NCI-H2107 (cell line): Measurements from ENCODE around the gene CCDC183.
"Not testable (repeated sequence)": the region's sequence is repeated elsewhere in the genome, so short reads cannot be mapped to it uniquely, and the experiment has no call there.

ENCODE experiments used
- DNase-seq: peaks from one replicate; lab custom pipeline; 2025; lab: John Stamatoyannopoulos, UW

The CCDC183 gene

DNA sequence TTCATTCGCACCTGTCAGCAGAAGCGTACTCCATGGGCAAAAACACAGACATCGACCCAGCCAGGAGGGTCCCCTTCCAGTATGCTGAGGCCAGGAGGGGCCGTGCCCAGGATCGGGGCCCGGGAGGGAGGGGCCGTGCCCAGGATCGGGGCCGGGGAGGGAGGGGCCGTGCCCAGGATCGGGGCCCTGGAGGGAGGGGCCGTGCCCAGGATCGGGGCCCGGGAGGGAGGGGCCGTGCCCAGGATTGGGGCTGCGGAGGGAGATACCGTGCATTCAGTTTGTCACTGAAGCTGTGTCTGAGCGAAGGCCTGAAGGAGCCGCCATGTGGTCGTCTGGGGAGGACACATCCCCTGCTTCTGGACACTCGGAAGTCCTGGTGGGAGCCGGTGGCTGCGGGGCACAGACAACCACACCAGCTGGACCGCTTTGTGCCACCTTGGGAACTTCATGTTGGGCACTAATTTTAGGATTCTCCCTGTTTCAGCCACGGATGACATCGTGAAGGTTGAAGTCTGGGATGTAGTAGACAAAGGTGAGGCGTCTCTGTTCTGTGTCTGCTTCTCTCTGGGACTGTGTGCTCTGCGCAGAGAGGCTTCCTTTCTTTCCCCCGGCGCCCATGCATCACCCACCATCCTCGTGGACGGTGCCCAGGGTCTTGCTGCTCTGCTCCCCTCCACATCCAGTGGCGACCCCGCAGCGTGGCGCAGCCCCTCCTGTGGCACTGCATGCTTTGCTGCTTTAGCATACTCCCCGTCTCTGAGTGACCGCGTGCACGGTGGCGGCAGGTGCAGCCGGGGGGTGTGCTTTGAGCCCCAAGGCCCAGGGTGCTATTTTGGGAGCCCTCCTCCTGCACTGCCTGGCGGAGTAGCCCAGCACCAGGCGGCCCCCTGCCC, 29.4 kb downstream of the CCDC183 start:
- no peak for DNase-seq

DNA sequence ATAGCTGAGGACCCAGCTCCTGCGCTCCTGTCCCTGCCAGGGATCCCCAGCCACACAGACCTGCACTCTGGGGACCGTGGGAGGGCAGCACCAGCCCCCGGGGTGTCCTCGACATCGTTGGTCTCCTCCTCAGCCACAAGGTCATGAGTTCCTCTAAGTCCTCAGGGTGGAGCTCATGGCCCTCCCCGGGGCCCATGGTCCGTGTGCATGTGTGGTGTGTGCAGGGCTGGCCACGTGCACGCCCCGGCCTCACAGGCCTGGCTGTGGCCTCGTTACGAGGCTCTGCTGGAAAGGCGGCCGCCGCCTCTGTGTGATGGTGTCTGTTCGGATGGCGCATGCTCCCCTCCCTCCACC, 30.0 kb downstream of the CCDC183 start:
- no peak for DNase-seq

DNA sequence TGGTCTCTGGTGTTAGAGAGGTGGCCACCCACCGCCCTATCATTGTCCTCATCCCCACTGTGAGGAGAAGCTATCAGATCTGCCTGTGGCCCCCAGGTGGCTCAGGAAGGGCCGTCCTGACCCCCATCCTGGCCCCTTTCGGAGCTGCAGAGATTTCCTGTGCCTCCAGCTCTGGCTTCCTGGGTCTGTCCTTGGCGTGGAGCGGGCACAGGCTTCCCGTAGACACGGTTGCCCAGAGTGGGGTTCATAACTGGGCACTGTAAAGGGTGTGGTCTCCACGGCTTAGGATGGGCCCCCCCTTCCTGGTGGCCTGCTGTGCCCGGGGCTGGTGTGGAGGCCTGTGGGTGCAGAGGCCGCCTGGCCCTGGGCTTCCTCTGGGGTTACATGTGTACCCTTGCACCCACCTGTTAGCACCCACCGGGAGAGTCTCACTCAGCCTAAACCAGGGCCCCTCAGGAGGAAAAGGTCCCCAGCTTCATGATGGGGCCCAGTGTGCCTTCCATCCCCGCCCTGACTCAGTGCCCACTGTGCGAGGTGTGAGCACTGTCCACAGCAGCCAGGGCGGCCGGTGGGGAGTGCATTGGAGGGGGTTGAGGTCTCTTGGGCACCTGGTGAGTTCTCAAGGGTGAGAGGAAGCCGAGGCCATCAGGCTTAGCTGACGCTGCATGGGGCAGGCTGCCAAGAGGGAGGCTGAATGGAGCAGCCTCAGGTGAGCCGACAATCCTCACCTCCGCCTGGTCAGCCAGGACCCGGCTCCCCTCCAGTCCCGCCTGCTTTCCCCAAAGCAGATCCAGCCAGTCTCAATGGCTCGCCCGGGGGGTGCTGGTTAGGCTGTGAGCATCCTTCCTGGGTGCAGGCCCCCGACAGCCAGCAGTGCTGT, 30.8 kb downstream of the CCDC183 start:
- no peak for DNase-seq

DNA sequence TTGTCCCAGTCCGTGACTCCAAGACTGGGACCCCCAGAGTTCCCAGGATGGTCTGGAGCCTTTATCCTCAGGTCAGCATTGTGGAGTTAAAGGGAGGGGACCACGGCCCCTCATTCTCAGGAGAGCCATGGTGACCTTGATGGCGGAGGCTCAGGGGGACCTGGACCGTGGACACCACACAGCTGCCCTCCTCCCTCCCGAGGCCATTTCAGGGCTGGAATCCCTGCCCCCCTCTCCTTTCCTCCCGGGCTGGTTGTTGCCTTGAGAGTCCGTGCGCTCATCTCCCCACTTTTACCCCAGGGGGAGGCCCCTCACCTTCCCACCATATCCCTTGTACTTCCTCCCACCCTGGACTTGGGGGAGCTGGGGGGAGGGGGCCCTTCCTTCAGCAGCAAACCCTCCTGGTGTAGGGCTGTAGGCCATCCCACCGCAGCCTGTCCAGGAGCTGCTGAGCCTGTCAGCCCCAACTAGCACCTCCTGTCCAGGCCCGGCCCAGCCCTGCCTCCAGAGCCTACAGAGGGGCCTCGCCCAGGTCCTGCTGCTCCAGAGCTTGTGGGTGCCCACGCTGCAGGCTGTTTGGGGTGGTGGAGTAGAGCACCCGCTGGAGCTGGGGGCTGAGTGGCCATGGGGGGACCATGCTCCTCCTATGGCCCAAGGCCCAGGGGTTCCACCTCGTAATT, 31.8 kb downstream of the CCDC183 start:
- no peak for DNase-seq

DNA sequence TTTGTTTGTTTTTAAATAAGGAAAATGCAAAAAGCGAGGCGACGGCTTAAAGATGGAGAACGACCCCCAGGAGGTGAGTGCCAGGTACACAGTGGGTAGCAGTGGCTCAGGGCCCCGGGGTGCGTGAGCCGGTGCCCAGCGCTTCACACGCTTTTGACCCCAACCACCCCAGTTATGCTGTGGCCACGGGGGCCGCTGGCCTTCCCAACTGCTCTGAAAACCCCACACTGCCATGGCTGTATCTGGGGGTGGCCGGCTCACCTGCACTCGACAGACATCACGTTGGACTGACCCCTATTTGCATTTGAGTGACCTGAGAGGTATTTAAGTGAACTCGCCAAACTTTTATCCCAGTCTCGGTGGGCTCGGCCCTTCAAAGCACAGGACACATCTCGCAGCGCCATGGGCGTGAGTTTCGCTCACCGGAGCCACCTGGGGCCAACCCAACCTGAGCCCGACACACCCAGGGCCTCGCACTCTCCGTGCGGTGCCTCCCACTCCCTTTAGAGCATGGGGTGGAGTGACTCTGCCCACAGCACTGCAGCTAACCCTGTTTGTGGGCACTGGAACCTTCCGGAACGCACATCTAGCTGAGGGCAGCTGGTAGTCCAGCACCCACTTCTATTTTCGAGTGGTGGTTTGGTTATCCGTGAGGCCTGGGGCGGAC, 32.5 kb downstream of the CCDC183 start:
- DNase-seq: no peak

DNA sequence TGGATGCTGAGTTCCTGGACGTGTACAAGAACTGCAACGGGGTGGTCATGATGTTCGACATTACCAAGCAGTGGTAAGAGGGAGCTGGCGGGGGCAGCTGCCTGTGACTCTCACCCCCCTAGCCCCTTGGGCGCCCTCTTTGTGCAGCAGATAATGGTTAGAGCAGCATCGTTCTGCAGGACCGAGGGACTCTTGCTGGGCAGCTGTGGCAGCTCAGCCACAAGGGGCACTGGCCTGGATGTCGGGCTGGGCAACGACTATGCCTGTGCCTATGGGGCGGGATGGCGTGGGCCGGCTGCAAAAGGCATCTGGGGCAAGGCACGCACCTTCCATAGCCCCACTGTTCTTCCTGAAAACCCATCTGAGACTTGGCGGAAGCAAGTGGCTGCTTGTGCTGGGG, 33.3 kb downstream of the CCDC183 start:
- no peak for DNase-seq

DNA sequence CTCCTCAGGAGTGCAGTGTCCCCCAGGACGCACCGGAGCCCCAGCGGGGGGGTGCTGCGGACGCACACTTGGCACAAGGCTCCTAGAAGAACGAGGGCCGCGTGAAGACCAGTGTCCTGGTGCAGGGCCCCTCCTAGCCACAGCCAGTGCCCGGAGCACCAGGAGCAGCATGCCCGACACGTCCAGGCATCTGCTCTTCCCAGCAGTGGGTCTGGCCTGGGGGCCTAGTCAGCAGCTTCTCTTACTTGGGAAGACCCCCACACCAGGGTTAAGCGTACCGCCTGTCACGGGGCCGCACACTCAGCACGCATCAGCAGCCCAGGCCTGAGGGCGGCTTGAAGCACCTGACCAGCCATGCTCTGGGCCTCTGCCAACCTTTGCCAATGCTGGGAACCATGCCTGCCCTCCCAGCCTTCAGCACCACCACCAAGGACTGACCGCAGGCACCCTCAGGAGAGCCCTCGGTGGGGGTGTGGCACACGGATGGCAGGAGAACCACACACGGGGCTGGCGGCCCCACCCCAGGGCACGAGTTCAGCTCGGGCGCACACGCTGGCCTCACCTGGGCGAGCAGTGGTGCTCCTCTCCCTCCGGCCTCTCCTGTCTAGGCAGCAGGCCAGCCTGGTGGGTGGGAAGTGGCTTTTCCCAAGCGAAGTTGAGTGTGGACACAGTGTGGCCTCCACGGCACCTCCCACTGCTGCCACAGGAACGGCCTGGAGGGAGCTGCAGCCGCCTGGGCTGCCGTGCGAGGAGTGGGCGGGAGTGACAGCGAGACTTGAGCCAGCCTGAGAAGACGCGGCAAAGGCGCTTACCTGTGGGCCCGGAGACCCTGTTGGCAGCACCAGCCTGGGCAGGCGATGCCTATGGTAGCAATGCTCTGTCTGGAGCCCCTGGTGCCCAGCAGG, 34.1 kb downstream of the CCDC183 start:
- DNase-seq: no peak

DNA sequence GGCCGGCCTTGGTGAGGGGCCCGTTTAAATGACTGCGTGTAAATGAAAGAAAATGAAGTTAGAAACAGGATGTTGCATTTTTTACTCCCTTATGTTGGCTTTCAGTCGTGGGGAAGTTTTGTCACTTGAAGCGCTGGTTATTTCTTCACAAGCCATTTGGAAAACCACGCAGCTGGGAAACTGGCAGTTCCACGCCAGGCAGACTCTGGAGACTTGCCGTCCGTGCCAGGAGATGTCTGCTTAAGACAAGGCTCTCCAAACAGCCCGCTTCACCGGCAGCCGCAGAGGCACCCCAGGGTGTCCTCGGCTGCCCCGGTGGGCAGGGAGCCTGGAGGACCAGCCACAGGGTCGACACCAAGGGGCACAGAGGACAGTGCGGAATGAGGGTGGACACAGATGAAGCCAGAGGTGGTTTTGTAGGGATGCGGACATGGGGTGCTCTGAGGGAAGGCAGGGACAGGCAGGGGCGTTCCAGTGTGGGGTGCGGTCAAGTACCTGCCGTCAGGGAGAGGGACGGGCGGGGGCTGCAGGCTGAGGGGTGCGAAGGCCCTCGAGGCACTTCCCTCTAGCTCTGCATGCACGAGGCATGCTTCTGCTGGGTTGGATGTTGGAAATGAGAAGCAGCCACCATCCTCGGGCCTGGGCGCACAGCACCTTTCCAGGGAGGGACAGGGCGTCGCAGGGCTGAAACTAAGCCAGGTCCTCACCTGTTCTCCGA, 35.0 kb downstream of the CCDC183 start:
- DNase-seq: no peak

DNA sequence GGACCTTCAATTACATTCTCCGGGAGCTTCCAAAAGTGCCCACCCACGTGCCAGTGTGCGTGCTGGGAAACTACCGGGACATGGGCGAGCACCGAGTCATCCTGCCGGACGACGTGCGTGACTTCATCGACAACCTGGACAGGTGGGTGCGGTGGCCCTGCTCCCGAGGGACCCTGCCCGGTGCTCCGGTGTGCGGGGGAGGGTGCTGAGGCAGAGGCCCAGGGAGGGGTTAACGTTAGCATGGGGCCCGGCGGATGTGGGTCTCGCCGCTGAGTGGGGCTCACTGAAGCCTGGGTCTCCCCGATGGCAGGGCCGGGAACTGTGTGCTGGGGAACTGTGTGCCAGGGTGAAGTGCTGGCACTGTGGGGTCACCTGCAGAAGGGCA, 35.6 kb downstream of the CCDC183 start:
- DNase-seq: no peak

DNA sequence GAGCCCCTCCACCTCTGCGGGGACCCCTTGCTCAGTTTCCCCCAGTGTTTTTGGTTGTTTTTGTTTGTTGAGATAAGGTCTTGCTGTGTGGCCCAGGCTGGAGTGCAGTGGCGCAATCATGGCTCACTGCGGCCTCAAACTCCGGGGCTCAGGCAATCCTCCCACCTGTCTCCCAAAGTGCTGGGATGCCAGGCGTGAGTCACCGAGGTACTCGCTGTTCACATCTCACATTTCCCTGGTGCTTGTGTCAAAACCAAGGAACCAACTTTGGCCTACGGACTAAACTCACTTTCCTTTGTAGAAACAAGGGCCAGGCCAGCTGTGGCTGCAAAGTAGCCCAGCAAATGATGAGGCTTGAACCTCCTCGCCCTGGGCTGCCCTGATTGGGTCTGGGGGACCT, 36.4 kb downstream of the CCDC183 start:
- no peak for DNase-seq

DNA sequence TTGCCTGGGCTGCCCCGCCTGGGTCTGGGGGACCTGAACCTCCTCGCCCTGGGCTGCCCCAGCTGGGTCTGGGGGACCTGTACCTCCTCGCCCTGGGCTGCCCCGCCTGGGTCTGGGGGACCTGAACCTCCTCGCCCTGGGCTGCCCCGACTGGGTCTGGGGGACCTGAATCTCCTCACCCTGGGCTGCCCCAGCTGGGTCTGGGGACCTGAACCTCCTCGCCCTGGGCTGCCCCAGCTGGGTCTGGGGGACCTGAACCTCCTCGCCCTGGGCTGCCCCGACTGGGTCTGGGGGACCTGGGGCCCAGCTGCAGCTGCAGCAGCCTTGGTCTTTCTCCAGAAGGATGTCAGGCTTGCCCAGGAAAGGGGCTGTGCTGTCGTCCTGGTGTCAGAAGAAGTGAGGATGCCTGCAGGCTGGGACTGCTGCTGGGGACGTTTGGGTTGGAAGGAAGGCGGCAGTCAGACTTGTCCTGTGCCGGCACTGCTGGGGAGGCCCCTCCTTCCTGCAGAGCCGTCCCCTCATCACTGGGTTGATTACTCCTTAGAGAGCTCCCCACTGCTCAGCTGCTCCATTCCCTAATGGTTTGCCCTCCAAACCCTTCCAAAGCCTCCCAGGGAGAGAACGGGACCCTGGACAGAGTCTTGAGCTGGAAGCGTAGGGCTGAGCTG, 37.4 kb downstream of the CCDC183 start:
- DNase-seq: not testable (repeated sequence)

DNA sequence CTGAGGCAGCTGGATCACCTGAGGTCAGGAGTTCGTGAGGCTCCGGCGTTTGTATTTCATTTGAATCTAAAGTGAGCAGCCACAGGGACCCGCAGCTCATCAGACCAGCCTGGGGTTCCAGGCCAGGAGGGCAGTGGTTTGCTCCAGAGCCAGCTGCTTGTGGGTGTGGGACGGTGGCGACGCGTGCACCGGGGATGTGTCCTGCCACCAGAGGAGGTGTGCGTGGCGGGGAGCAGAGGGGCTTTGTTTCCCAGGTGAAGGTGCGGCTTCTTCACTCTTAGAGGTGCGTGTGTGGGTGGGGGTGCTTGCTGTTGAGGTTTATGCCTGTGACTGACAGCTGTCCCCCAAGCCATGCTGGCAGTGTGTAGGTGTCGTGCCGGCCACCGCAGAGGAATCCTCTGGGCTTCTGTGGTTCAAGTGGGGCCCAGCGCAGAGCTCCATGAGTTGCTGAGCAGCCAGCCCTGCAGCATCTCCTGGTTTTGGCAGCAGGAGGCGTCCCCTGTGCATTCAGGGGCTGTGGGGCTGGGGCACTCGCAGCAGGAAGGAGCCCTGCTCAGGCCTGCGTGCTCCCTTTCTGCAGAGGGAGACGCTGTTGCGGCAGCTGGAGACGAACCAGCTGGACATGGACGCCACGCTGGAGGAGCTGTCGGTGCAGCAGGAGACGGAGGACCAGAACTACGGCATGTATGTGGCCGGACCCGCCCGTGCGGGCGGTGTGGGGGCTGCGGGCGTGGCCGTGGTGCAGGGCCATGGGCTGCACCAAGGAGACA, 39.2 kb downstream of the CCDC183 start:
- no peak for DNase-seq

DNA sequence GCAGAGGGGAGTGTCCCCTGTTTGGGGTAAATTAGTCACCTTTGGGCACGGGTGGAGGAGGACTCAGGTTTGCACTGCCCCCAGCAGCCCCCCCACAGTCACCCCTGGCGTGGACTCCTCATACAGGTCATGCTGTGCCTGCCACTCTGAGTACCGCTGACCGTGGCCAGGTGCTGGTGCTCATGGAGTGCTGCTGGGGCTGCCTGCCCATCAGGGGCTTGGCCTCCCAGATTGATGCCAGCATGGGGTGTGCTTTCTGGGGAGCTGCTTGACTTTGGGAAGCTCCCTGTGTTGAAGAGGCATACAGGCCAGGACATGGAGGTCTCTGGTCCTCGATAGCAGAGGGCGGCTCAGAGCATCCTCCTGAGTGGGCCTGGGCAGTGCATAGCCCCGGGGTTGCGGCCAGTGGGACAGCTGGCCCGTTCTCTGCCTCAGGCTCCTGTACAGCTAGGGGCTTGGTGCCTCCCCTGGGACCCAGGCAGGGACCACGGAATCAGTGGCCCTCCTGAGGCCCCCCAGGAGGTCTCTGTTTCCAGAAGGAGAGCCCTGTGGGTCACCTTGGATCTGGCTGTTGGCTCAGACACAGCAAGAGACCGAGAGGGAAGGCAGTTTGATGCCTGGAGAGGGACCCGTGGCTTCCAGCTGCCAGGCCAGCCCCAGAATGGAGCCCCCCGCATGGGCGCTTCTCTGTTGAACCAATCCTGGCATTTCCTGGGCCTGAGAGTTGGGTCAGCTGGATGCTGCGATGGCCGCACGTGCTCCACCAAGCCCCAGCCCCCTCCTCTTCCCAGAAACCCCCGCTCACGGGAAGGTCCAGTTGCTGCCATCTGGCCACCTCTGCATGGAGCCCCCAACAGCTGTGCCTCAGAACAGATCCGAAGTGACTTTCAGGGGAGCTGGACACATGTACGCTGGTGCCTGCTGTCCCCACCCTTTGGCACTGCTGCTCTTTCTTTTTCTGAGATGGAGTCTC, 40.1 kb downstream of the CCDC183 start:
- no peak for DNase-seq

DNA sequence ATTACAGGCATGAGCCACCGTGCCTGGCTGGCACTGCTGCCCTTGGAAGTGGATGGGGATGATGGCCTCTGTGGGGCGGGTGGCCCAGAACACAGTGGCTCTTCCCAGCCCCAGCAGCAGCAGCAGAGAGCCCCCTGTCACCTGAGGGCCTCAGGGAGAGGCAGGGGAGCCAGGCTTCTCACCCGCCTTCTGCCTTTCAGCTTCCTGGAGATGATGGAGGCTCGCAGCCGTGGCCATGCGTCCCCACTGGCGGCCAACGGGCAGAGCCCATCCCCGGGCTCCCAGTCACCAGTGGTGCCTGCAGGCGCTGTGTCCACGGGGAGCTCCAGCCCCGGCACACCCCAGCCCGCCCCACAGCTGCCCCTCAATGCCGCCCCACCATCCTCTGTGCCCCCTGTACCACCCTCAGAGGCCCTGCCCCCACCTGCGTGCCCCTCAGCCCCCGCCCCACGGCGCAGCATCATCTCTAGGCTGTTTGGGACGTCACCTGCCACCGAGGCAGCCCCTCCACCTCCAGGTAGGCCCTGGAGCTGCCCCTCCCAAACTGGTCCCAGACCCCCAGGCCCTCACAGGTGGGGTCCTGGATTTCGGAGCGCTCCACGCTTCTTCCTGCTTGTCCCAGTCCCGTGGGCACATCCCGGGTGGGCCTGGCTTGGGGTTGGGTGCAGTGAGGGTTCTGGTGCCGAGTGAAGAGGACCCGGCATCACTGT, 41.2 kb downstream of the CCDC183 start:
- DNase-seq: no peak

DNA sequence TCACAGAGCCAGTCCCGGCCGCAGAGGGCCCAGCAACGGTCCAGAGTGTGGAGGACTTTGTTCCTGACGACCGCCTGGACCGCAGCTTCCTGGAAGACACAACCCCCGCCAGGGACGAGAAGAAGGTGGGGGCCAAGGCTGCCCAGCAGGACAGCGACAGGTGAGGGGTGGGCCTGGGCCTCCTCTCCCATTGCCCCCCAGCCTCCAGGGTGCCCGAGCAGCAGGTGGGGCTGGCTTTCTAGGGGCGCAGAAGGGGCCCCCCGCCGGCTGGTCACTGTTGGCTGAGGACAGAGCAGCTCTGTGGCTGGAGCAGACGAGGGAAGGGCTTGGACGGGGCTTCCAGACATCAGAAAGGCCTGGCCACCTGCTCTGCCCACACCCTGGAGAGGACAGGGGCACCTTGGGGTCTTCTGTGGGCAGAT, 41.7 kb downstream of the CCDC183 start:
- not testable (repeated sequence) for DNase-seq

DNA sequence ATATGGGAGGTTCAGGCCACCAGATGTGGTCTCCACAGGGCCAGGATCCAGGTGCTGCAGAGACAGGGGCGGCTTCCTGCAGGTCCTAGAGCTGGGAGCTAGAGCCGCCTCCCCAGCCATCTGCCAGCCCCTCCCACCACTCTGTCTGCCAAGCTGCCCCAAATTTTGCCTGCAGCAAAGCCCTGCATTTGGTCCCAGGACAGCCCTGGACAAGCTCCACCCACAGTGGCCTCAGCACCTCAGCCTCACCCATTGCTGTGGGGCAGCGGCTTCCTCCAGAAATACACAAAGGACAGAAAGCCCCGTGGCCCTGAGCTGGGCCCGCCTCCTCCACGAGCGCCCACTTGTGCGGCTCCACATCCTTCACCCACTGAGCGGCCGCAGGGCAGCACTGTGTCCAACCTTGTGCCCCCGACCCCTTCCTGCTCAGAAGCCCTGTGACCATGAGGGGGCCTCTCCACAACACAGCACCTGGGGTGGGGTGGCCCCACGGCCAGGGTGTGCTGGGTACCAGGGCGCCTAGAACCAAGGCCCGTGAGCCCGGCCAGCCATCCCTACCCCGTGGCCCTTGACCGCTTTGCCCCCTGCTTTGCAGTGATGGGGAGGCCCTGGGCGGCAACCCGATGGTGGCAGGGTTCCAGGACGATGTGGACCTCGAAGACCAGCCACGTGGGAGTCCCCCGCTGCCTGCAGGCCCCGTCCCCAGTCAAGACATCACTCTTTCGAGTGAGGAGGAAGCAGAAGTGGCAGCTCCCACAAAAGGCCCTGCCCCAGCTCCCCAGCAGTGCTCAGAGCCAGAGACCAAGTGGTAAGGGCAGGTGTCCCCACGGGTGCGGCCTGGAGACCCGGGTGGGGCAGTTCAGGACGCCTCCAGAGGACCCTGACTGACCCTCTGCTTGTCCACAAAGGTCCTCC, 42.4 kb downstream of the CCDC183 start:
- no peak for DNase-seq
